Pancreas (tissue), 10 donors: Measurements from ENCODE around the gene STRN. TPM values are rescaled to one million over a fixed set of nuclear protein-coding genes. Genes with fewer than 3 reads are reported as not detected.
"Not testable (repeated sequence)": the region's sequence is repeated elsewhere in the genome, so short reads cannot be mapped to it uniquely, and the experiment has no call there.

Experiments
- ATAC-seq, 4 donors: fragments of 200-7000 bp; cut with Tn5 transposase; one replicate each; pipeline versions ENCODE4 v1.8.0 to v1.9.1; 2020; ENCODE audit warnings: mild to moderate bottlenecking in 4 of 4, moderate library complexity in 4 of 4
- DNase-seq, 6 donors: peaks; one replicate each; pipeline ENCODE4 v3.0.0-alpha.2; 2020
- FAIRE-seq: peaks from 2 replicates; lab custom pipeline; 2012; peaks lifted over from hg19 to GRCh38; lab: Jason Lieb, UNC
- H3K27ac ChIP-seq, 4 donors: fragments of 200-600 bp; sonication (generic); 1 replicate in 3 of 4; 2 replicates in 1 of 4; pipeline versions ENCODE4 v1.5.0 to v1.8.0; 2020
- H3K27me3 ChIP-seq, 4 donors: fragments of 200-600 bp; one replicate each; pipeline ENCODE4 v1.8.0; 2021
- H3K36me3 ChIP-seq, 3 donors: fragments of 200-600 bp; sonication (generic) in 1 of 3; one replicate each; pipeline versions ENCODE4 v1.5.0 to v1.8.0; 2020 to 2021
- H3K4me1 ChIP-seq, 3 donors: fragments of 200-600 bp; one replicate each; pipeline ENCODE4 v1.8.0; 2021
- H3K4me3 ChIP-seq, 4 donors: fragments of 200-600 bp; sonication (generic) in 2 of 4; one replicate each; pipeline versions ENCODE4 v1.5.0 to v1.8.0; 2020 to 2021
- H3K9me3 ChIP-seq, 4 donors: fragments of 200-600 bp; one replicate each; pipeline ENCODE4 v1.8.0; 2021
- WGBS, 2 donors: extraction: QIAGEN DNeasy Blood & Tissue Kit; methylation state at CpG; one replicate each; pipeline ENCODE4 v1.1.7; 2013; 5-methylcytosine and 5-hydroxymethylcytosine counted together
- intact Hi-C, 3 donors: fragments of 100-400 bp; cut with DNase I; formaldehyde crosslinking; loops; one replicate each; pipeline versions ENCODE4 v1.11.1 to v1.14.2; 2022
- polyA plus RNA-seq, 2 donors: library from polyadenylated mRNA; stranded (reverse); fragments of 200-250 nt; gene quantifications; one replicate each; pipeline ENCODE4 v1.2.3, GENCODE V29; 2013
- total RNA-seq, 6 donors: library from RNA; stranded (reverse); fragmentation: NEBNext Ultra II Directional in 4 of 6; extraction: Animal tissue kit (Norgen Biotek cat#: 25700) in 4 of 6; gene quantifications; one replicate each; pipeline versions ENCODE4 v1.2.1 to v1.2.4, GENCODE V29; 2021 to 2023
- TF ChIP-seq, protein P1 (sequence below), 4 donors: fragments of 200-600 bp; sonication (generic) in 3 of 4; IDR thresholded peaks; one replicate each; pipeline versions ENCODE4 v1.5.0 to v1.8.0; 2021; ENCODE audit warnings: antibody characterized with exemption in 4 of 4
- donor health status: healthy with polysubstance abuse.
- donor health status: DM: no; HTN: no; CAD: no; lungs with moderate emphysema.
- donor health status: DM: no; HTN: no; CAD: no.
- donor health status: control.
- donor health status: control.
- donor health status: Bipolar disorder and iron deficiency.
- donor health status: DM: yes; HTN: yes; CAD: no.
- donor health status: DM: no; HTN: no; CAD: no.
- donor health status: DM: no; HTN: no; CAD: no.
- donor health status: DM: yes; HTN: yes; CAD: no.

STRN gene
- total and polyA plus RNA-seq, 8 donors = 1.8 to 16.2 (median 7.9) TPM

DNA sequence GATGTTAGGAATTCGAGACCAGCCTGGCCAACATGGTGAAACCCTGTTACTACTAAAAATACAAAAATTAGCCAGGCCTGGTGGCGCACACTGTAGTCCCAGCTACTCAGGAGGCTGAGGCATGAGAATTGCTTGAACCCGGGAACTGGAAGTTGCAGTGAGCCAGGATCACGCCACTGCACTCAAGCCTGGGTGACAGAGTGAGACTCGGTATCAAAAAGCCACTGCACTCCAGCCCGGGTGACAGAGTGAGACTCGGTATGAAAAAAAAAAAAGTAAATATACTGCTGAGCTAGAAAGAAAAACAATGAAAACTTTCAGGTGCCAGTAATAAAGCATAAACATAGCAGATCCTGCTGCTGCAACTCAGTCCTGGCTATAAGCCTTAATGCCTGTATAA is 73.5 kb downstream of the STRN start:
- intact Hi-C loops = no loop called here
- TF ChIP-seq, protein P1, sequence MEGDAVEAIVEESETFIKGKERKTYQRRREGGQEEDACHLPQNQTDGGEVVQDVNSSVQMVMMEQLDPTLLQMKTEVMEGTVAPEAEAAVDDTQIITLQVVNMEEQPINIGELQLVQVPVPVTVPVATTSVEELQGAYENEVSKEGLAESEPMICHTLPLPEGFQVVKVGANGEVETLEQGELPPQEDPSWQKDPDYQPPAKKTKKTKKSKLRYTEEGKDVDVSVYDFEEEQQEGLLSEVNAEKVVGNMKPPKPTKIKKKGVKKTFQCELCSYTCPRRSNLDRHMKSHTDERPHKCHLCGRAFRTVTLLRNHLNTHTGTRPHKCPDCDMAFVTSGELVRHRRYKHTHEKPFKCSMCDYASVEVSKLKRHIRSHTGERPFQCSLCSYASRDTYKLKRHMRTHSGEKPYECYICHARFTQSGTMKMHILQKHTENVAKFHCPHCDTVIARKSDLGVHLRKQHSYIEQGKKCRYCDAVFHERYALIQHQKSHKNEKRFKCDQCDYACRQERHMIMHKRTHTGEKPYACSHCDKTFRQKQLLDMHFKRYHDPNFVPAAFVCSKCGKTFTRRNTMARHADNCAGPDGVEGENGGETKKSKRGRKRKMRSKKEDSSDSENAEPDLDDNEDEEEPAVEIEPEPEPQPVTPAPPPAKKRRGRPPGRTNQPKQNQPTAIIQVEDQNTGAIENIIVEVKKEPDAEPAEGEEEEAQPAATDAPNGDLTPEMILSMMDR (IDR thresholded peaks at IDR 0.05) = no peak
- FAIRE-seq (no peak), DNase-seq (no peak), ATAC-seq (peak in 3 of 4 donors; percentile 14 to 35 (median 27))
- Histone ChIP-seq H3K36me3 (no peaks in the 10 kb centered on the region), H3K4me3 (no peak overlapping the region), H3K27me3 (no peaks in the 10 kb centered on the region), H3K9me3 (no peaks in the 10 kb centered on the region), H3K4me1 (no peaks in the 10 kb centered on the region), H3K27ac (no peak overlapping the region)
- WGBS, 2 donors = 60 to 70% methylated on average over 7 of the region's 7 CpGs

DNA sequence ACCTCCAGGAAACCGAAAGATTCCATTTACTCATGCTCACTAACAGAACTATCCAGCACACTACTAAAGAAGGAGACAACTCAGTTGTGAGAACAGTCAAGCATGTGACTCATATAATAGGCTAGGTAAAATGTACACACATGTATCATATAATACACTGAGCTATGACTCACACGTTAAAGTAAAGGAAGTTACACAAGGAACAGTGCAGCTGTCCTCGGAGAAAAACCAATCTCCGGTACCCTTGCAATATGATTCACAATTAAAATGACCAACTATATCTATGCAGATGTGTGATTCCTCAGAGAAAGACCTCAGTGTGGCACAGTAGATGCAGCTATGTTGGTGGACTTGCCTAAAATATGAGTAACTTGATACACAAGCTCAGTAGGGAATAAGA is 76.5 kb downstream of the STRN start:
- no peaks in the 10 kb centered on the region for H3K36me3 ChIP-seq
- no peaks in the 10 kb centered on the region for H3K4me1 ChIP-seq
- no peaks in the 10 kb centered on the region for H3K27me3 ChIP-seq
- H3K27ac ChIP-seq = no peak overlapping the region
- intact Hi-C loops = no loop called here
- 88 to 90% methylated on average over 4 of the region's 4 CpGs for WGBS, 2 donors
- peak; percentile 59 for FAIRE-seq
- H3K4me3 ChIP-seq = no peak overlapping the region
- DNase-seq = no peak
- H3K9me3 ChIP-seq = no peaks in the 10 kb centered on the region
- TF ChIP-seq, protein P1 (IDR thresholded peaks at IDR 0.05) = no peak
- peak in 2 of 4 donors; percentile 48 to 61 for ATAC-seq

DNA sequence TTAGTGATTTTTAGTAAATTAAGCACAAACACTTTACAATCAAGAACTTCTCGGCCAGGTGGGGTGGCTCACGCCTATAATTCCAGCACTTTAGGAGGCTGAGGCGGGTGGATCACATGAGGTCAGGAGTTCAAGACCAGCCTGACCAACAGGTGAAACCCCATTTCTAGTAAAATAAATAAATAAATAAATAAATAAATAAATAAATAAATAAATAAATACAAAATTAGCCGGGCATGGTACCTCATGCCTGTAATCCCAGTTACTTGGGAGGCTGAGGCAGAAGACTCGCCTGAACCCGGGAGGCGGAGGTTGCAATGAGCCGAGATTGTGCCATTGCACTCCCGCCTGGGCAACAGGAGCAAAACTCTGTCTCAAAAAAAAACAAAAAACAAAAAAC is 79.2 kb downstream of the STRN start:
- intact Hi-C loops, H3K4me1 ChIP-seq, H3K9me3 ChIP-seq, ATAC-seq, DNase-seq, H3K4me3 ChIP-seq, H3K27ac ChIP-seq, H3K36me3 ChIP-seq, FAIRE-seq, H3K27me3 ChIP-seq: not testable (repeated sequence)
- 96 to 98% methylated on average over 9 of the region's 9 CpGs for WGBS, 2 donors

DNA sequence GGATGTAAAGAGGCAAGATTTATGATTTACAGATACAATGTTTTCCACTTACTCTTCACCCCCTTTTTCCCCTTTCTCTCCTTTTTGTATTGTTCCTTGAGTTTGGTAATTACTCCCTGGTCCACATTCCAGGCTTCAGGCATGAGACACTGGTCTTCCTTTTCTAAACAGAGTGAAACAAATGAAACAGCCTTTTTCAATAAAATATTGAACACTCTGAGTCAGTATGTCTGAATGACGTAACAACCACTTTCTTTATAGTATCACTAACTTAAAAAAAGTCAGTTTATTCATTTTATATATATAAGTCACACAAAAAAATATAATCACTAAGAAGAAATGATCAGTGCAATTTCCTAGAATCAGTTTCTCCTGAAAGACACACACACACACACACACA is 79.7 kb downstream of the STRN start:
- TF ChIP-seq, protein P1 (IDR thresholded peaks at IDR 0.05) = no peak
- Histone ChIP-seq H3K36me3 (no peaks in the 10 kb centered on the region), H3K9me3 (no peaks in the 10 kb centered on the region), H3K4me3 (no peak overlapping the region), H3K27me3 (no peaks in the 10 kb centered on the region), H3K27ac (no peak overlapping the region), H3K4me1 (no peaks in the 10 kb centered on the region)
- no peak for DNase-seq
- FAIRE-seq = no peak
- WGBS, 2 donors = 95 to 98% methylated on average over 1 of the region's 1 CpG
- ATAC-seq = no peak
- intact Hi-C loops = no loop called here

DNA sequence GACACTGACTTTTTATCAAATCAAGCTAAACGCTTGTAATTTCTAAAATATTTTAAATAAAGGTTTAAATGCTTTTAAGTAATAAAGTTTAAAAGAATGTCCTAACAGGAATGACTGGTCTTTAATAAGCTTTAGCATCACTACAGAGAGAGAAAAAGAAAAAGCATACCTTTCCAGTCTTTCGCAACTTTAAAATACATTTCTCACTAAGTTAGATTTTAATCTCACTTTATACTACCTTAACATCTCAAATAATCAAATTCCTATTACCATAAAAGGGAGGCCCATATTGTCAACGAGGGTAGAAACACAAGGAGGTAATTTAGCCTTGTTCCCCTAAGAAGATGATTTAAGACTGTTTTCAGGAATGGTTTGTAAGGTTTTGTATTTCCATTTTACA is 80.7 kb downstream of the STRN start:
- H3K36me3 ChIP-seq = no peaks in the 10 kb centered on the region
- intact Hi-C loops = no loop called here
- TF ChIP-seq, protein P1 (IDR thresholded peaks at IDR 0.05) = no peak
- FAIRE-seq (no peak), ATAC-seq (no peak), DNase-seq (no peak)
- no peaks in the 10 kb centered on the region for H3K27me3 ChIP-seq
- no peaks in the 10 kb centered on the region for H3K9me3 ChIP-seq
- no peaks in the 10 kb centered on the region for H3K4me1 ChIP-seq
- no peak overlapping the region for H3K27ac ChIP-seq
- no peak overlapping the region for H3K4me3 ChIP-seq
- WGBS, 2 donors = 84 to 92% methylated on average over 3 of the region's 3 CpGs
